ENCODE results near the gene PRR5L. TPM values are rescaled to one million over a fixed set of nuclear protein-coding genes. Genes with fewer than 3 reads are reported as not detected.

PRR5L gene
- total RNA-seq, 1 experiment from 2014 or later: 1.2 TPM

- H3K4me3 Mint-ChIP-seq (ENCODE audit: low read depth, unreplicated experiment): no peak overlapping the region
- intact Hi-C loops (cut with micrococcal nuclease; ENCODE audit: unreplicated experiment): no loop called here
- H3K4me1 Mint-ChIP-seq (ENCODE audit: low read depth, unreplicated experiment): no peaks in the 10 kb centered on the region
- DNase-seq: no peak
- H3K27ac Mint-ChIP-seq (ENCODE audit: unreplicated experiment): no peak overlapping the region
- H3K27me3 Mint-ChIP-seq (ENCODE audit: unreplicated experiment): peaks cover 33% of the 10 kb centered on the region
- CTCF ChIA-PET: no interaction called here
- no peak for TF ChIP-seq CTCF (IDR thresholded peaks at IDR 0.05; ENCODE audit: unreplicated experiment)
- H3K9me3 Mint-ChIP-seq (ENCODE audit: low read depth, unreplicated experiment): no peaks in the 10 kb centered on the region
- no TSS peak for BruUV-seq (replicated peaks)
- H3K36me3 Mint-ChIP-seq (ENCODE audit: insufficient read depth, unreplicated experiment): no peaks in the 10 kb centered on the region
Observed at GRCh38 chr11:36400766-36401455, 104.8 kb downstream of the PRR5L start.

GRCh38 chr11:36402568-36403170 is 106.6 kb downstream of the PRR5L start:
- no peaks in the 10 kb centered on the region for H3K36me3 Mint-ChIP-seq (ENCODE audit: insufficient read depth, unreplicated experiment)
- H3K4me1 Mint-ChIP-seq (ENCODE audit: low read depth, unreplicated experiment): no peaks in the 10 kb centered on the region
- no peak overlapping the region for H3K27ac Mint-ChIP-seq (ENCODE audit: unreplicated experiment)
- no TSS peak for BruUV-seq (replicated peaks)
- TF ChIP-seq CTCF (IDR thresholded peaks at IDR 0.05; ENCODE audit: unreplicated experiment): no peak
- no peaks in the 10 kb centered on the region for H3K9me3 Mint-ChIP-seq (ENCODE audit: low read depth, unreplicated experiment)
- CTCF ChIA-PET: no interaction called here
- H3K4me3 Mint-ChIP-seq (ENCODE audit: low read depth, unreplicated experiment): no peak overlapping the region
- intact Hi-C loops (cut with micrococcal nuclease; ENCODE audit: unreplicated experiment): no loop called here
- peaks cover 32% of the 10 kb centered on the region for H3K27me3 Mint-ChIP-seq (ENCODE audit: unreplicated experiment)
- no peak for DNase-seq

GRCh38 chr11:36403661-36404060 is 107.6 kb downstream of the PRR5L start:
- no peak overlapping the region for H3K4me3 Mint-ChIP-seq (ENCODE audit: low read depth, unreplicated experiment)
- no peak for DNase-seq
- BruUV-seq (replicated peaks): no TSS peak
- no peaks in the 10 kb centered on the region for H3K9me3 Mint-ChIP-seq (ENCODE audit: low read depth, unreplicated experiment)
- TF ChIP-seq CTCF (IDR thresholded peaks at IDR 0.05; ENCODE audit: unreplicated experiment): no peak
- H3K36me3 Mint-ChIP-seq (ENCODE audit: insufficient read depth, unreplicated experiment): no peaks in the 10 kb centered on the region
- no peaks in the 10 kb centered on the region for H3K4me1 Mint-ChIP-seq (ENCODE audit: low read depth, unreplicated experiment)
- CTCF ChIA-PET: no interaction called here
- intact Hi-C loops (cut with micrococcal nuclease; ENCODE audit: unreplicated experiment): no loop called here
- no peak overlapping the region for H3K27ac Mint-ChIP-seq (ENCODE audit: unreplicated experiment)
- peaks cover 27% of the 10 kb centered on the region for H3K27me3 Mint-ChIP-seq (ENCODE audit: unreplicated experiment)

GRCh38 chr11:36404831-36405230 is 108.7 kb downstream of the PRR5L start:
- no peaks in the 10 kb centered on the region for H3K9me3 Mint-ChIP-seq (ENCODE audit: low read depth, unreplicated experiment)
- no peaks in the 10 kb centered on the region for H3K4me1 Mint-ChIP-seq (ENCODE audit: low read depth, unreplicated experiment)
- H3K27ac Mint-ChIP-seq (ENCODE audit: unreplicated experiment): no peak overlapping the region
- intact Hi-C loops (cut with micrococcal nuclease; ENCODE audit: unreplicated experiment): no loop called here
- CTCF ChIA-PET: no interaction called here
- BruUV-seq (replicated peaks): no TSS peak
- no peaks in the 10 kb centered on the region for H3K36me3 Mint-ChIP-seq (ENCODE audit: insufficient read depth, unreplicated experiment)
- no peak overlapping the region for H3K4me3 Mint-ChIP-seq (ENCODE audit: low read depth, unreplicated experiment)
- peaks cover 27% of the 10 kb centered on the region for H3K27me3 Mint-ChIP-seq (ENCODE audit: unreplicated experiment)
- TF ChIP-seq CTCF (IDR thresholded peaks at IDR 0.05; ENCODE audit: unreplicated experiment): no peak
- no peak for DNase-seq
